A673 (cell line): ENCODE data around the gene KRTAP20-1.

Source experiments
- CTCF ChIP-seq: fragments of 300-800, 200-600 bp; sonication (generic); conservative IDR thresholded peaks from 2 replicates; pipeline ENCODE4 v1.5.1; 2017; ENCODE audit warnings: low read depth, mild to moderate bottlenecking, antibody characterized with exemption, low read length, moderate library complexity, mixed read lengths
- EZH2 ChIP-seq: fragments of 200-600 bp; sonication (generic); IDR thresholded peaks from 2 replicates; pipeline ENCODE4 v1.6.1; 2017; ENCODE audit warnings: borderline replicate concordance, low read depth, mild to moderate bottlenecking, mixed read lengths, antibody characterized with exemption, low read length; ENCODE audit not compliant: poor library complexity, severe bottlenecking

- no peak for TF ChIP-seq CTCF
- no peak for TF ChIP-seq EZH2
These were observed 4.3 kb downstream of the KRTAP20-1 start, which contains the start of gene KRTAP20-4 for GRCh38 chr21:30620522-30620921.
